GM12875 (cell line): ENCODE measurements around the gene CHGA.

Experiments
- H3K4me3 ChIP-seq: one replicate; pipeline ENCODE4 v1.5.1; 2011; ENCODE audit warnings: low read depth, low read length, control low read depth
- CTCF ChIP-seq: IDR thresholded peaks from 2 replicates; pipeline ENCODE4 v1.5.1; 2011; ENCODE audit warnings: low read depth, mild to moderate bottlenecking, control low read depth, inconsistent platforms, low read length, moderate library complexity, borderline replicate concordance; ENCODE audit not compliant: insufficient read depth

The CHGA gene

DNA sequence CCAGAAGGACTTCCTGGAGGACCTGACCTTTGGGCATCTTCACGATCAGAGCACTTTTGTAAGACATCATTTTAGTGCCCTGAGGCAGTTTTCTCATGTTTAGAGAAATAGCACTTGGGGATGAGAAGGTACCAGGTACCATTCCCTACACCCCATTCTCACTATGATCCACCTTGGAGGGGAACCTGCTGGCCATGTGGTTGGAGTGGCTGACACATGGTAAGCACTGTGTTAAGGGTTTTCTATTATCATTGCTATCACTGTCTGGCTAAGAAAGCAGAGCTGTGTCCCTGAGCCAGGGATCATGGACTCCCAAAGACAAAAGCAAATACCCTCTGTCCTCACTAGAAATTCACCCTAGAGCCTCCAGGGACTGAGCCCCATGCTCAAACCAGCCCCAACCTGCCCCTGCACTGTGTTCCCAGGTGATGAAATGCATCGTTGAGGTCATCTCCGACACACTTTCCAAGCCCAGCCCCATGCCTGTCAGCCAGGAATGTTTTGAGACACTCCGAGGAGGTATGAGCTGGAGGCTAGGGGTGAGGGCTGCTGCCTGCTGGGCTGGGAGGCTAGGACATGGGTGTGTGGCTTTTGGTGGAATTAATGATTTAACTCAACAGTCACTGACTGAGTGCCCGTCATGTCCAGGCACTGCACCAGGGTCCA lies 3.4 kb downstream of the CHGA start:
- no peak overlapping the region for H3K4me3 ChIP-seq
- TF ChIP-seq CTCF = no peak

DNA sequence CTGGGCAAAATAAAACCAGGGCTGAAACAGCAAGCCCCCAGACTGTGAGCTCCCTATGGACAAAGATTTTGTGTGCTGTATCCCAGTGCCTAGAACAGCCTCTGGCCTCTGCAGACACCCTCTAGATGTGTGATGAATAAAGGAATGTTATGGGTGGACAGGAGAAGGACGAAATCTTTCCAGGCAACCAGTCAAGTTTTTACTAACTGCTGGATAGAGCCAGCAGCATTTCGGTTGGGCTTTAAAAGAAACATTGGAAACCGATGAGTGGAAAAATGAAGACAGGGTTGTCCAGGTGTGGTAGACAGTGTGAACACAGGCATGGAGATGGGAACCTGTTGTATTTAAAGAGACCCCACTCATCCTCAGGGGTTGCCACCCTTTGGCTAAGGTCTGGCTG lies 4.0 kb downstream of the CHGA start:
- H3K4me3 ChIP-seq = no peak overlapping the region
- no peak for TF ChIP-seq CTCF

GRCh38 chr14:92927349-92928257 lies 4.7 kb downstream of the CHGA start:
- TF ChIP-seq CTCF = no peak

DNA sequence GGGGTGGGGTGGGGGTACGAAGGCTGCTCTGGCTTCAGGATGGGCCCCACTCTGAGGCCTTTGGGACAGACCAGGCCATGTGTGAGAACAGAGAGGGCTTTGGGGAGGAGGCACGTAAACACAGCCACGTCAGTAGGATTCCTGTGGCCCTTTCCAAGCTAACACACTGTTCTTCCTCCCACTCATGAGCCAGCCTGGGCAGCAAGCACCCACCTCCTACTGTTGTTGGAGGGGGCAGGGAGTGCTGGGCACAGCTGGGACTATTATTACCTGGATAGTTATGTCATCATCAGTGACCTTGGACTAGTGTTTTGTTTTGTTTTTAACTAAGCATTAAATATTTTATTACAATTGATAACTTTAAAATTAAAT lies 5.3 kb downstream of the CHGA start:
- no peak overlapping the region for H3K4me3 ChIP-seq
- no peak for TF ChIP-seq CTCF

More at GRCh38 chr14:92927349-92928257, 4.7 kb downstream of the CHGA start:
- no peak overlapping the region for H3K4me3 ChIP-seq

GRCh38 chr14:92928961-92929688 lies 6.2 kb downstream of the CHGA start:
- H3K4me3 ChIP-seq = no peak overlapping the region
- TF ChIP-seq CTCF = no peak

GRCh38 chr14:92929689-92930608 lies 7.0 kb downstream of the CHGA start:
- no peak for TF ChIP-seq CTCF
- no peak overlapping the region for H3K4me3 ChIP-seq
